Measurements from ENCODE around the gene TRAF3IP1. TPM values are rescaled to one million over a fixed set of nuclear protein-coding genes. Genes with fewer than 3 reads are reported as not detected.

The TRAF3IP1 gene
- total and polyA plus RNA-seq, 2 of the 13 experiments (the other 11 are each of a cell fraction or from before 2014, with no cell fraction given), result 4.1 to 12.9 TPM

GRCh38 chr2:238288650-238289573 lies 31.4 kb upstream of the TRAF3IP1 start (continued):
- no peak for TF ChIP-seq PREB (CRISPR knock-in tag; IDR thresholded peaks at IDR 0.05)
- TF ChIP-seq, protein P1, sequence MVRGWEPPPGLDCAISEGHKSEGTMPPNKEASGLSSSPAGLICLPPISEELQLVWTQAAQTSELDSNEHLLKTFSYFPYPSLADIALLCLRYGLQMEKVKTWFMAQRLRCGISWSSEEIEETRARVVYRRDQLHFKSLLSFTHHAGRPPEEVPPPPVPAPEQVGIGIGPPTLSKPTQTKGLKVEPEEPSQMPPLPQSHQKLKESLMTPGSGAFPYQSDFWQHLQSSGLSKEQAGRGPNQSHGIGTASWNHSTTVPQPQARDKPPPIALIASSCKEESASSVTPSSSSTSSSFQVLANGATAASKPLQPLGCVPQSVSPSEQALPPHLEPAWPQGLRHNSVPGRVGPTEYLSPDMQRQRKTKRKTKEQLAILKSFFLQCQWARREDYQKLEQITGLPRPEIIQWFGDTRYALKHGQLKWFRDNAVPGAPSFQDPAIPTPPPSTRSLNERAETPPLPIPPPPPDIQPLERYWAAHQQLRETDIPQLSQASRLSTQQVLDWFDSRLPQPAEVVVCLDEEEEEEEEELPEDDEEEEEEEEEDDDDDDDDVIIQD (CRISPR knock-in tag; IDR thresholded peaks at IDR 0.05; ENCODE audit: low read depth), result peak; percentile 44; the same call in 1 of the 2 replicates
- TF ChIP-seq EEA1 (CRISPR knock-in tag; IDR thresholded peaks at IDR 0.05; ENCODE audit: borderline replicate concordance), result peak; percentile 83; the same call in 1 of the 2 replicates
- no peak for TF ChIP-seq FOXP1 (IDR thresholded peaks at IDR 0.05)
- 0 out of 2 replicates have a peak, but pooled peaks have one; percentile 20 for TF ChIP-seq FOXP1 (CRISPR knock-in tag; IDR thresholded peaks at IDR 0.05)
- TF ChIP-seq PHF21A (CRISPR knock-in tag; IDR thresholded peaks at IDR 0.05), result peak; percentile 75
- TF ChIP-seq CENPT (CRISPR knock-in tag; IDR thresholded peaks at IDR 0.05; ENCODE audit: low read depth), result no peak
- TF ChIP-seq RCOR2 (CRISPR knock-in tag; IDR thresholded peaks at IDR 0.05), result 0 out of 2 replicates have a peak, but pooled peaks have one; percentile 28
- 0 out of 2 replicates have a peak, but pooled peaks have one; percentile 44 for TF ChIP-seq BRF2 (CRISPR knock-in tag; IDR thresholded peaks at IDR 0.05)
- no peak for TF ChIP-seq ZC3H13 (CRISPR knock-in tag; IDR thresholded peaks at IDR 0.05)
- TF ChIP-seq POGZ (CRISPR knock-in tag; IDR thresholded peaks at IDR 0.05), result peak; percentile 45; the same call in 1 of the 2 replicates
- no peak for TF ChIP-seq TRIM22 (IDR thresholded peaks at IDR 0.05)
- TF ChIP-seq USF2 (IDR thresholded peaks at IDR 0.05; ENCODE audit: low read depth, low read length), result no peak
- TF ChIP-seq USF2 (CRISPR knock-in tag; IDR thresholded peaks at IDR 0.05; ENCODE audit: borderline replicate concordance), result no peak
- no peak for TF ChIP-seq NONO (IDR thresholded peaks at IDR 0.05)
- TF ChIP-seq NONO (CRISPR knock-in tag; conservative IDR thresholded peaks at IDR 0.05), result peak; percentile 79
- TF ChIP-seq, protein P2, sequence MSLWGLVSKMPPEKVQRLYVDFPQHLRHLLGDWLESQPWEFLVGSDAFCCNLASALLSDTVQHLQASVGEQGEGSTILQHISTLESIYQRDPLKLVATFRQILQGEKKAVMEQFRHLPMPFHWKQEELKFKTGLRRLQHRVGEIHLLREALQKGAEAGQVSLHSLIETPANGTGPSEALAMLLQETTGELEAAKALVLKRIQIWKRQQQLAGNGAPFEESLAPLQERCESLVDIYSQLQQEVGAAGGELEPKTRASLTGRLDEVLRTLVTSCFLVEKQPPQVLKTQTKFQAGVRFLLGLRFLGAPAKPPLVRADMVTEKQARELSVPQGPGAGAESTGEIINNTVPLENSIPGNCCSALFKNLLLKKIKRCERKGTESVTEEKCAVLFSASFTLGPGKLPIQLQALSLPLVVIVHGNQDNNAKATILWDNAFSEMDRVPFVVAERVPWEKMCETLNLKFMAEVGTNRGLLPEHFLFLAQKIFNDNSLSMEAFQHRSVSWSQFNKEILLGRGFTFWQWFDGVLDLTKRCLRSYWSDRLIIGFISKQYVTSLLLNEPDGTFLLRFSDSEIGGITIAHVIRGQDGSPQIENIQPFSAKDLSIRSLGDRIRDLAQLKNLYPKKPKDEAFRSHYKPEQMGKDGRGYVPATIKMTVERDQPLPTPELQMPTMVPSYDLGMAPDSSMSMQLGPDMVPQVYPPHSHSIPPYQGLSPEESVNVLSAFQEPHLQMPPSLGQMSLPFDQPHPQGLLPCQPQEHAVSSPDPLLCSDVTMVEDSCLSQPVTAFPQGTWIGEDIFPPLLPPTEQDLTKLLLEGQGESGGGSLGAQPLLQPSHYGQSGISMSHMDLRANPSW (CRISPR knock-in tag; IDR thresholded peaks at IDR 0.05; ENCODE audit: borderline replicate concordance), result no peak
- peak; percentile 94 for TF ChIP-seq ZNF451 (CRISPR knock-in tag; IDR thresholded peaks at IDR 0.05)
- TF ChIP-seq GATAD1 (CRISPR knock-in tag; IDR thresholded peaks at IDR 0.05), result peak; percentile 78; the same call in 1 of the 2 replicates
